Spleen (tissue), 7 donors: ENCODE results near the gene CALM1.

Experiments used
- CTCF ChIP-seq, 11 experiments: fragments of 200-600 bp in 7 of 11; fragments of 450-650 bp in 4 of 11; sonication (generic) in 4 of 11; IDR thresholded peaks in 8 of 11; conservative IDR thresholded peaks in 3 of 11; 1 replicate in 7 of 11; 2 replicates in 4 of 11; pipeline versions ENCODE4 v1.4.0 to v1.8.0; 2016 to 2021; ENCODE audit warnings: antibody characterized with exemption in 11 of 11, inconsistent platforms in 4 of 11, mild to moderate bottlenecking in 1 of 11
- POLR2A ChIP-seq, 3 donors: fragments of 450-650 bp; IDR thresholded peaks; one replicate each; pipeline ENCODE4 v1.5.1; 2017; ENCODE audit warnings: antibody characterized with exemption in 3 of 3, mild to moderate bottlenecking in 1 of 3
- donor health status: DM: no; HTN: no; CAD: no; lungs with moderate emphysema.
- donor health status: DM: no; HTN: no; CAD: no.
- donor health status: DM: no; HTN: no; CAD: no.

DNA sequence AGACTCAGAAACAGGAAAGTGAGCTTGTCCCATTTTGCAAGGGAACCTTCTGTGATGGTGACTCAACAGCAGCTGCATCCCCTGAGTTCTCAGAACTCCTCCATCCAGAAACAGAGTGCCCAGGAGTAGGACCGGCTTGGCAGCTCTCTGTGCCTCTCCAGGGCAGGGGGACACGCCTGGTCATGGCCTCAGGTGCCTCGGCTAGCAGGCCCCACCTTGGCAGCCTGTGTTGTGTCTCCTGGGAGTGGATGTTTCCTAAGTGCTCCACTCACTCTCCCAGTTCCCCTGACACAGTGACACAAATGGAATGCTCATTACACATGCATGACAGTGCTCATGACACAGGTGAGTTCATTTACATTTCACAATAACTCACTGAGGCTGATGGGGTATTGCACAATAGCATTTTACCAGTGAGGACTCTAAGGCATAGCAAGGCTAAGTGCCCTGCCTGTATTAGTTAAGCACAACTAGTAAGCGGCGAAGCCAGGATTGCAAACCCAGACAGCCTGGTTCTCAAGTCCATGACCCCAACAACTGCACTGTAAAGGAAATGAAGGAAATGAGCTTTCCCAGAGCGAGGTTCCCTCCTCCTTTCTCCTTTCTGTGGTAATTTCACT is 47.4 kb downstream of the CALM1 start:
- TF ChIP-seq POLR2A (IDR thresholded peaks at IDR 0.05) (no peak), CTCF (IDR thresholded peaks at IDR 0.05 in 8 of 11, conservative IDR thresholded peaks at IDR 0.05 in 3 of 11) (no peak)
